Measurements from ENCODE around the gene KRTAP2-4.

- TF ChIP-seq, protein P1, sequence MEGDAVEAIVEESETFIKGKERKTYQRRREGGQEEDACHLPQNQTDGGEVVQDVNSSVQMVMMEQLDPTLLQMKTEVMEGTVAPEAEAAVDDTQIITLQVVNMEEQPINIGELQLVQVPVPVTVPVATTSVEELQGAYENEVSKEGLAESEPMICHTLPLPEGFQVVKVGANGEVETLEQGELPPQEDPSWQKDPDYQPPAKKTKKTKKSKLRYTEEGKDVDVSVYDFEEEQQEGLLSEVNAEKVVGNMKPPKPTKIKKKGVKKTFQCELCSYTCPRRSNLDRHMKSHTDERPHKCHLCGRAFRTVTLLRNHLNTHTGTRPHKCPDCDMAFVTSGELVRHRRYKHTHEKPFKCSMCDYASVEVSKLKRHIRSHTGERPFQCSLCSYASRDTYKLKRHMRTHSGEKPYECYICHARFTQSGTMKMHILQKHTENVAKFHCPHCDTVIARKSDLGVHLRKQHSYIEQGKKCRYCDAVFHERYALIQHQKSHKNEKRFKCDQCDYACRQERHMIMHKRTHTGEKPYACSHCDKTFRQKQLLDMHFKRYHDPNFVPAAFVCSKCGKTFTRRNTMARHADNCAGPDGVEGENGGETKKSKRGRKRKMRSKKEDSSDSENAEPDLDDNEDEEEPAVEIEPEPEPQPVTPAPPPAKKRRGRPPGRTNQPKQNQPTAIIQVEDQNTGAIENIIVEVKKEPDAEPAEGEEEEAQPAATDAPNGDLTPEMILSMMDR (conservative IDR thresholded peaks at IDR 0.05) = no peak
- TF ChIP-seq EZH2 (IDR thresholded peaks at IDR 0.05; ENCODE audit: low read depth) = no peak
Measured at GRCh38 chr17:41067281-41067680, 1.6 kb upstream of the KRTAP2-4 start.
